CD4-positive, alpha-beta T cell treated with Interleukin-6 at 100 ng/mL for 8 hours (primary cell): ENCODE measurements around the gene ZNF77.
"Not testable (repeated sequence)": the region's sequence is repeated elsewhere in the genome, so short reads cannot be mapped to it uniquely, and the experiment has no call there.

Experiments
- DNase-seq: peaks from one replicate; pipeline ENCODE4 v3.0.0-alpha.2; 2020; ENCODE audit warnings: mixed read lengths, low spot score

ZNF77 gene

DNA sequence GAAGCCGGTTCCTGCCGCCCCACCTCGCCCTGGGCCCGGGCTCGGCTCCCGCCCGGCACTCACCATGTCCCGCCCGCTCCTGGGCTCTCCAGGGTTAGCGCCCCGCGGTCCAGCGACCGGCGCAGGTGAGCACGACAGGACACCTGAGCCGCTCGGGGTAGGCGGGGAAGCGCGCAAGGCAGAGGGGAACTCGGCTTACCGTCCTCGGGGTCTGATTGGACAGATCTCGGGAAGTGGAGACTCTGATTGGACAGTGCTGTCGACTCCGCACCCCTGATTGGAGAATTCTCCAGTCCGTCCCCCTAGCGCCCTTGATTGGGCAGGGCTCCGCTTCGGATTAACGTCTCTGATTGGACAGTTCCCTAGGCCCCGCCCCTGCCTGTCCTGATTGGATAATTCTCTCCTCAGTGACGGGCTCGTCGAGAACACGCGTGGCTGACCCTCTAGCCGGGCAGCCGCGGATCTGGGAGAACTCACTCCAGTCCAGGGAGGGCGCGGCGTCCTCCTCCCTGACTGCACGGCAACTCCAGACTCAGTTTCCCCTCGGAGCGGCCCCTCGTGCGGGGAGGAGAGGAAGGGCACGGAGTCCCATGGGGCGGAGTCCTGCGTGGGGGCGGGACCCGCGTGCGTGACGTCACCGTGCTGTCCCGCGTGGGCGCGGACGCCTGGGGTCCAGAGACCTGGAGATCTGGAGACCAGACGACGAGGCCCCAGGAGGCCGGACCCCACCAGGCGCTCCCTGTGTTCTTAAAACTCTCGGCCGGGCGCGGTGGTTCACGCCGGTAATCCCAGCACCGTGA lies at the start of gene ZNF77:
Gene ZNF77 (minus strand): TSS at position 197 of the 800 bp plus-strand sequence. CDS start 131 bp downstream, at position 66.
- peak; percentile 99 for DNase-seq

DNA sequence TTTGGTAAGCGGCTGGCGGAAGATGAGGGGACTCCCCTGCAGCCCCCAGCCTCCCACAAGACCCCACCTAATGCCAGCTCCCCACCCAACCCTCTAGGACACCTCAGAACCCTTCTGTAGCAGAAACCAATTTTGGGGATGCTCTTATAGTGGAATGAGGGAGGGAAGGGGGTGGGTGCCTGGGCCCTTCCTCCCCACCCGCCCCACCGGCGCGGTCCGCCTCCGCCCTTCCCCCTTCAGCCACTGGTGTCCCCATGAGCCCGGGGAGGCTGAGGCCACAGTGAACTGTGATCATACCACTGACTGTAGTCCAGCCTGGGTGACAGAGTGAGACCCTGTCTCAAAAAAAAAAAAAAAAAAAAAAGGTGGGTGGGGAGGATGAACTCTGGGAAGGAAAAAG lies 48.8 kb upstream of the ZNF77 start:
- DNase-seq = no peak

DNA sequence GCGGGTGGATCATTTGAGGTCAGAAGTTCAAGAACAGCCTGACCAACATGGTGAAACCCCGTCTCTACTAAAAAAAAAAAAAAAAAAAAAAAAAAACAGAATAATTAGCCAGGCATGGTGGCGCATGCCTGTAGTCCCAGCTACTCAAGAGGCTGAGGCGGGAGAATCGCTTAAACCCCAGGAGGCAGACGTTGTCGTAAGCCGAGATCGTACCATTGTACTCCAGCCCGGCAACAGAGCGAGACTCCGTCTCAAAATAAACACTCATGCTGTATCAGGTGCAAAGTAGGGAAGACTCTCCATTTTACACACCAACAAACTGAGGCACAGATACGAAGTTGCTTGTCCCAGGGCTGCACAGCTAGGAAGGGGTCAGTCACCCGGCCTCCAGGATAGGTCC lies 48.2 kb upstream of the ZNF77 start:
- no peak for DNase-seq

DNA sequence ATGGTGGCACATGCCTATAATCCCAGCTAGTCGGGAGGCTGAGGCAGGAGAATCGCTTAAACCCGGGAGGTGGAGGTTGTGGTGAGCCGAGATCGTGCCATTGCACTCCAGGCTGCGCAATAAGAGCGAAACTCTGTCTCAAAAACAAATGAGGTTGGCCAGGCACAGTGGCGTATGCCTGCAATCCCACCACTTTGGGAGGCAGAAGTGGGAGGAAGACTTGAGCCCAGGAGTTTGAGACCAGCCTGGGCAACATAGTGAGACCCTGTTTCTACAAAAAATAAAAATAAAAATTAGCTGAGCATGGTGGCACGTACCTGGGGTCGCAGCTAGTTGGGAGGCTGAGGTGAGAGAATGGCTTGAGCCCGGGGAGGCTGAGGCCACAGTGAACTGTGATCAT lies 47.6 kb upstream of the ZNF77 start:
- DNase-seq = not testable (repeated sequence)

DNA sequence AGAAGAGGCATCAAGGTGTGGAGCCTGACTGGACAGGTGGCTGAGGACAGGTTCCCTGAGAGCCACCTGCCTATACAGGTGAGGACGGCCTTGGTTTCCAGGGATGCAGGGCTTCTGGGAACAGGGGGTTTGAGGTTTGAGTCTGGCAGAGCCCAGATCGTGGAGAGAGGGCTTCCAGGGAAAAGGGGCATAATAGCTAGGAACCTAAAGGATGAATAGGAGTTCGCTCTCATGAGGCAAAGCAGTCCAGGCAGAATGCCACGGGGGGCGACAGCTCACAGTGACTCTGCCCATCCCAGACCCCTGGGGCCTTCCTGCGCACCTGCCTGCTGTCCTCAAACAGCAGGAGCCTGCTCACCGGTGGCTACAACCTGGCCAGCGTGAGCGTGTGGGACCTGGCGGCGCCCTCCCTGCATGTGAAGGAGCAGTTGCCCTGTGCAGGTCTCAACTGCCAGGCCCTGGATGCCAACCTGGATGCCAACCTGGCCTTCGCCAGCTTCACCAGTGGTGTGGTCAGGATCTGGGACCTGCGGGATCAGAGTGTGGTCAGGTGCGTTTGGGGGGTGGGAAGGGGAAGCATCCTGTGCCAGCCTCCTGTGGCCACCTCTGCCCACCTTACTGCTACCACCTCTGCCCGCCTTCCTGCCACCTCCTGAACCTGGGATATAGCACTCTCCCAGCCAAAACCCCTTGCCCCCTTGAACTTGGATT lies 44.6 kb upstream of the ZNF77 start:
- DNase-seq = no peak

DNA sequence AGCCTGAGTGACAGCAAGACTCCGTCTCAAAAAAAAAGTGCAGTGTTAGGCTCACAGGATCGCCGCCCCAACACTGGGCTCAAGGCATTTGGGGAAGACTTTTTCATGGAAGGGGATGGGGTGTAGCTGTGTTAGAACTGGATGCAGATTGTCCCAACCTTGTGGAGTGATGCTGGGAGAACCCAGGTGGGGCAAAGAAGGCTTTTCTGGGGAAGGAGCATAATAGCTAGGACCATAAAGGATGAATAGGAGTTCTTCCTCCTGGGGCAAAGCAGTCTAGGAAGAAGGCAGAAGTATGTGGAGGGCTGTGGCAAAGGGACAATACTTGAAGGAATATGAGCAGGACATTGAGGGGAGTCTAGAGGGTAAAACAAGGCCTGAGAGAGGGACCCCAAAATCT lies 43.8 kb upstream of the ZNF77 start:
- no peak for DNase-seq

DNA sequence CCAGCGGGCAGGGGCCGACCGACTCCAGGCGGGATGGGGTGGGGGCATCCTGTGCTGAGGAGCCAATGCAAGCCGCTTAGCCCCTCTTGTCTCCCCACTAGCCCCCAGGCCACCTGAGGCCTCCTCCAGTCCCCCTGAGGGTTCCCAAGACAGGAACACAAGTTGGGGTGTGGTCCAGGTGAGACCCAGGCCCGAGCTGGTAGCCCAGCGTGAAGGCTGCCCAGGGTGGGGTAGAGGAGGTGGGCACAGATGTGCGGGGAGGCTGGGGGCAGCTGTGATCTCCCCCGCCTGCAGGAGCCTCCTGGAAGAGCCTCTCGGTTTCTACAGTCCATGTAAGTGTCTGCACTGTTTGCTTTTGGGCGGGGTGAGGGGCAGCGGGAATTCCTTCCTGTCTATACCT lies 43.0 kb upstream of the ZNF77 start:
- no peak for DNase-seq

DNA sequence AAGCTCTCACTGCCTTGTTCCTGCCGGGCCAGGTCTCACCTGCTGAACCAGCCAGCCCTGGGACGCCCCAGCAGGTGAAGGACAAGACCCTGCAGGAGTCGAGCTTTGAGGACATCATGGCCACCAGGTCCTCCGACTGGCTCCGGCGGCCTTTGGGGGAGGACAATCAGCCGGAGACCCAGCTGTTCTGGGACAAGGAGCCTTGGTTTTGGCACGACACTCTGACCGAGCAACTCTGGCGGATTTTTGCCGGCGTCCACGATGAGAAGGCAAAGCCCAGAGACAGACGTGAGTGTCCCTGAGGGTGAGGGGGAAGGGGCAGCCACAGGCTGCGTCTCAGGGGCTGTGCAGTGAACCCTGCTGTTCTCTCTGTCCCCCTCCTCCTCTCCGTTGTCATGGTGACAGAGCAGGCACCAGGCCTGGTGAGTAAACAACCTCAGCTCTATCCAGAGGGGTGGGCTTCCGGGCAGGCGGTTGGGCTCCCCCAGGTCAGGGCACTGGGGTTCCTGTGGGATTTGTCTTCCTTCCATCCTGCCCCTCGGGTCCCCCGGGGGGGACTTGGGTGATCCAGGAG lies 42.3 kb upstream of the ZNF77 start:
- DNase-seq = no peak

DNA sequence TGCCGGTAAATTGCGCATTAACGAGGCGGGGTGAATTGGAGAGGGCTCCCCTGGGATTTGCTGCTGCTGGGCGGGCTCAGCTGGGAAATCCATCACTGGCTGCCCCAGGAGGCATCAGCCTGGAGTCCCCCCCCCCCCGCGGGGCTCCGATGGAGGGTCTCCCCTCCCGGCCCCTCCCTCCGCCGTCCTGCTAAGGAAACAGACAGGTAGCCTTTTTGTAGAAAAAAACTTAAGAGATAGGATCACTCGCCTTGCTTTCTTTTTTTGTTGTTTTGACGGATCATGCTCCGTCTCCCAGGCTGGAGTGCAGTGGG lies 39.4 kb upstream of the ZNF77 start:
- DNase-seq = no peak

DNA sequence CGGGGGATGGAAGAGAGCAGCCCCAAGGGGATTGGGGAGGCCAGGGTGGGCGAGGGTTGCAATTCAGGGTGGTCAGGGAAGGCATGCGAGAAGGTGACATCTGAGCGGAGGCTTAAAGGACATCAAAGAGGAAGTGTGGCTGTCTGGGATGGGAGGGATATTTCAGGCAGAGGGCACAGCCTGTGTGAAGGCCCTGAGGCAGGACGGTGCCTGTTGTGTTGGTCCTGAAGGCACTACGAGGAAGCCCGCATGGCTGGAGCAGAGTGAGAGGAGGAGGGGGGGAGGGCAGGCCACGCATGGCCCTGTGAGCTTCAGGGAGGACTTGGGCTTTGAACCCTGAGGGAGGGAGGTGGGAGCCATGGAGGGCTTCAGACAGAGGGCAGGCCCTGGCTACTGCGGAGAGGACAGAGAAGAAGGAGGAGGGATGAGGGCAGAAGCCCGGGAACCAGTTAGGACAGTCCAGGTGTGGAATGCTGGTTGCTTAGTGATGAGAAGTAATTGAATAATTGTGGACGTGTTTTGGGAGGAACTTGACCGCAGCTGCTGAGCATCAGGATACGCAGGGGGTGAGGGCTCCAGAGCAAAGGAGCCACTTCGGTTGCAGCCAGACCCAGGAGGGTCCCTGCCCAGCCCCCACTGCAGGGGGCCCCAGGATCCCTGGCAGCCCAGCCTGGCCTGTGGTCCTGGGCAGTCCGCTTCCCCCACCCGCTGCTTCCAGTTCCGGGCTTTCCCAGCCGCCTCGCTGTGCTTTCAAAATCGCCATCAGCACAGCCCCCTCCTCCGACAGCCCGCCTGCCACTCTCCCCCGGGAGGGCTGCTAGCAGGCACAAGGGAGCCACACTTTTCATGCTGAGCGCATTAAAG lies 38.8 kb upstream of the ZNF77 start:
- DNase-seq = no peak

DNA sequence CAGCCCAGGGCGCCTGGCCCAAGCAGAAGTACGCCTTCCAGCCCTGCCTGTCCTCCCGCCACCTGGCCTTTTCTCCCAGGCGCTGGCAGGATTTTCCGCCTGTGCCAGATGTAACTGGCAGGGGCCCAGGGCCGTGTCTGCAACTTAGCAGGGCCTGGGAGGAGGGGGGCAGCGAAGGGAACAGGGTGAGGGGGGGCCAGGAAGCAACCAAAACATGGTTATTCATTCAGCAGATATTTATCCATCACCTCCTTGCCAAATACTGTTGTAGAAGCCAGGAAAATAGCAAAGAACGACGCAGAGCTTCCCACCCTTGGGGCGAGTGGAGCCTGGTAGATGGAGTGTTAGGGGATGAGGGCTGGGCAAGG lies 38.2 kb upstream of the ZNF77 start:
- no peak for DNase-seq

DNA sequence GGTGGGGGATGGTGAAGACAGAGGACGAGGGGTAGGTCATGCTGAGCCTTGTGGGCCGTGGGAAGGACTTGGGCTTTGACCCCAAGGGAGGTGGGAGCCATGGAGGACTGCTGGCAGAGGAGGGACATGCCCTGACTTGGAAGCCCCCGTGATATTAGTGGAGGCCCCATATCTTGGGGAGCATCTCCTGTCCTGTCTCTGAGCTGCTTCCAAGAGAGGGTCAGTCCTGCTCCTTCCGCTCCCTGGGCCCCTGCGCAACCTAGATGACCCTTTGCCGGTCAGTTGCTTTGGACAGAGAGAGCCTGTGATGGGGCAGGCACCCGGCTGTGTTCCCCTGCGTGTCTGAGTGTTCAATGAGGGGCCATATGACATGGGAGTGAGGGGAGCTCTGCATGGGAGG lies 37.8 kb upstream of the ZNF77 start:
- no peak for DNase-seq

DNA sequence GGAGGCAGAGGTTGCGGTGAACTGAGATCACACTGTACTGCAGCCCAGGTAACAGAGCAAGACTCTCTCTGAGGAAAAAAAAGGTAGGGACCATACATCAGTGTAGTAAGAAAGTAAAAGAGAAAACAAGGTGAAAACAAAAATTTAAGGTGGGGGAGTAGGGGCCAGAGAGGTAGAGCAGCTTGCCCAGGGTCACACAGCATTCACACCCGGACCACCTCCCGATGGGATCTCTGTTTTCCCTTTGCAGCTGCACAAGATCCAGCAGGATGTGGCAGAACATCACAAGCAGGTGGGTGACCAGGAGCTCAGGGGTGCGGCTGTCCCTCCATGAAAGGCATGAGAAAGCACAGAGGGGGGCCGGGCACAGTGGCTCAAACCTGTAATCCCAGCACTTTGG lies 37.1 kb upstream of the ZNF77 start:
- no peak for DNase-seq

DNA sequence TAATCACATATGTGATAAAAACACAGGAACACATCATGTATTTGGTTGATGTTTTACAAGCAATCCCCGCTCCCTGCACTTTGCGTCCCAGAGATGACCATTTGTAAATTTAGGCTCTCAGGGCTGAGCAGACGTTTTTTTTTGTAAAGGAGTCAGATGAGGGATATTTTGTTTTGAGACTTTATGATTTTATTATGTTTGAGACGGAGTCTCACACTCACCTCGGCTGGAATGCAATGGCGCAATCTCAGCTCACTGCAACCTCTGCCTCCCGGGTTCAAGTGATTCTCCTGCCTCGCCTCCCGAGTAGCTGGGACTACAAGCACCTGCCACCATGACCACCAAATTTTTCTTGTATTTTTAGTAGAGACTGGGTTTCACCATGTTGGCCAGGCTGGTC lies 34.0 kb upstream of the ZNF77 start:
- DNase-seq = no peak

DNA sequence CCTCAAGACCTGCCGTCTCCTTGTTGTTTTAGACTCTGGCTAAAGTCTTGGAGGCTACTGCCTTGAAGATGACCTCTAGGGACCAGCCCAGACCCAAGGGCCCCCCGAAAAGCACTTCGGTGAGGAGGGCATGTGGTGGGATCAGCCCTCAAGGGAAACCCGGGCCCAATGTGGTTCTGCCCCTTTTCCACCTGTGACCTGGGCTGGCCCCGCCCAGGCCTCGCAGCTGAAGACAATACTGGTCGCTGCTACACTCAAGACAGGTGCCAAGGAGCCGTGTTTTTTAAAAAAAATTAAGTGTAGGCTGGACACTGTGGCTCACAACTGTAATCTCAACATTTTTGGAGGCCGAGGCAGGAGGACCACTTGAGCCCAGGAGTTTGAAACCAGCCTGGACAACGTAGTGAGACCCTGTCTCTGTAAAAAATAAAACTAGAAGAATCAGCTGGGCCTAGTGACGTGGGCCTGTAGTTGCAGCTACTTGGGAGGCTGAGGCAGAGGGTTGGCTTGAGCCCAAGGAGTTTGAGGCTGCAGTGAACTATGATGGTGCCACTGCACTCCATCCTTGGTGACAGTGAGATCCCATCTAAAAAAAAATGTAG lies 33.5 kb upstream of the ZNF77 start:
- no peak for DNase-seq

DNA sequence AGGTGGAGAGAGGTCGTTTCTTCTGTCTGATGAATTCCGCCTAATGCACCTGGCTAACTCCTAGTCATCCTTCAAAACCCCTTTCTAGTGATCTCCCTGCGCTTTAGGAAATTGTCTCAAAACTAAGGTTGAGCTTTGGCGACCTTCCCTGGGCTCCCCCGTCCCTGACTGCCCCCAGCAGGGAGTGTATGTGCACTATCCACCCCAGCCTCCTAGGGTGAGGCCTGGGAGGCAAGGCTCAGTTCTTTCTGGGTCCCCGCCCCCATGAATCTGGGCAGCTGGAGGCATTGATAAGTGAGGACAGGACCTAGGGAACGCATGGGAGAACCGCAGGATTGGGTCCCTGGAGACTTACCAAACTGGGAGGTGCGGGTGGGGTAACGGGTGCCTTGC lies 33.0 kb upstream of the ZNF77 start:
- DNase-seq = no peak

DNA sequence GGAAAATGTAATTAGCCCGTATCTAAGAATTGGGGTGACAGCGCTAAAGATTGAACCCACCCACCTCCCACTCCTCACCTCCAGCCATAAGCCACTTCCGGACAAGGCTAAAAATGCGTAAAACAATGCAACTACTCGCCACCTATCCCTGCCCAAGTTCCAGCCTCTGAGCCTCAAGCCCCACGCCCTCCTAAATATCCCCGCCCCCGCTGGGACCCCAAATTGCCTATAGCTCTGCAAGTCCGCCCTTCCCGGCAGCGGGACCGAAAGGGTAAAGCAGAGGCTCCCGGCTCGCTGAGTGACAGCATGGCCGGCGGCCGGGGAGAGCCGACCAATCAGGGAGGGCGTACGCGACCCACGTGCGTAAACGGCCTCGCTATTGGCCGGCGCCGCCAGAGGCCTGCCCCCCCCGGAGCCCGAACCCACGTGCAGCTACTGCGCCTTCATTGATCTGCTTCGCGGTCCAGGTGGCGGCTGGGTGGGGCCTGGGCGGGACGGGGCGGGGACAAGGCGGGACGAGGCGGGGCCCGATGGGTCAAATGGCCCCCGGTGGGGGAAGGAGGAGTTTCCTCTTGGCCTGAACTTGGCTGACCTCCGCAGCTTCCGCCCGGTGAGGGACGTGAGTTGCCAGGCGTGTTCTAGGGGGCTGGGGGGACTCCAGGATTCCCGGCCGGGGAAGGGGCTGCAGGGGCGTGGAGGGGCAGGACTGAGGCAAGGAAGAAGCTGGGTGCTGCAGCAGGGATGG lies 32.4 kb upstream of the ZNF77 start, which contains the start of gene TLE6:
Gene TLE6 (plus strand): TSS at position 564 of the 745 bp plus-strand sequence. CDS start 670 bp downstream, outside the sequence.
- peak; percentile 95 for DNase-seq

DNA sequence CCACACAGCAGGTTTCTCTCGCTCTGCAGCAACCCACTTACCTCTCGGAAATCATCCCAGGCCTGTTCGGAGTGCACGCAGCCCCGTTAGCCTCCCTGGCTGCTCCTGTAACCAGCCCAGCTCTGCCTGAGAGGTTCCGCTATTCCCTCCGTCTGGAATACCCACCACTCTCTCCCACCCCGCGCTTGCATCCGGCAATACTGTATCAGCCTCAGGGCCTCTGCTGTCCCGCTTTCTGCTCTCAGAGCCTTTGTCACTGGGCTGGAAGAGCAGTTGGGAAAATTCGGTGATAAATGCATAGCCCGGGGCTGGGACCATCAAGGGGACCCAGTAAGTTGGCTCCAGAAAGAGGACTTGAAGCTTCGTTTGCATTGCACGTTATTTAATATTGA lies 31.8 kb upstream of the ZNF77 start:
- DNase-seq = no peak

DNA sequence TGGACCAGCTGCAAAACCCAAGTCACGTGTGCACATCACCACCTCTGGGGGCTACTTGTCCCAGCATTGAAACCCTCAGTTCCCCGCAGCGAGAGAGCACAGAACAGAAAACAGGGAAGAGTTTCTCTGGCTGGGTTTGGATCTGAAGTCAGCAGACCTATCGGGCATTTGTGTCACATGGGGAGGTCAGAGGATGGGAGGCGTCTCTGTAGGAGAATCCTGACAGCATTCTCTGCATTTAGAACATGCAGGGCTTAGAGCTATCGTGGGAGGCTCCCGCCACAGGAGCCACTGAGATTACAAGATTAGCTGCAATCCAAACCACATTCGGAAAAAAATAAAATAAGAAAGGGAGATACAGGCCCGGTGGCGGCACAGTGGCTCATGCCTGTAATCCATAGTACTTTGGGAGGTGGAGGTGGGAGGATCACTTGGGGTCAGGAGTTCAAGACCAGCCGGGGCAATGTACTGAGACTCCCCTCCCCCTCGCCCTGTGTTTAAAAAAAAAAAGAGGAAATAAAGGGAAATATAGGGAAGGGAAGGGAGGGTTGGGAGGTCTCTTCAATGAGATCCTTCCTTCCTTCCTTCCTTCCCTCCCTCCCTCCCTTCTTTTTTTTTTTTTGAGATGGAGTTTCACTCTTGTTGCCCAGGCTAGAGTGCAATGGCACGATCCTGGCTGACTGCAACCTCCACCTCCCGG lies 29.7 kb upstream of the ZNF77 start:
- DNase-seq = no peak

DNA sequence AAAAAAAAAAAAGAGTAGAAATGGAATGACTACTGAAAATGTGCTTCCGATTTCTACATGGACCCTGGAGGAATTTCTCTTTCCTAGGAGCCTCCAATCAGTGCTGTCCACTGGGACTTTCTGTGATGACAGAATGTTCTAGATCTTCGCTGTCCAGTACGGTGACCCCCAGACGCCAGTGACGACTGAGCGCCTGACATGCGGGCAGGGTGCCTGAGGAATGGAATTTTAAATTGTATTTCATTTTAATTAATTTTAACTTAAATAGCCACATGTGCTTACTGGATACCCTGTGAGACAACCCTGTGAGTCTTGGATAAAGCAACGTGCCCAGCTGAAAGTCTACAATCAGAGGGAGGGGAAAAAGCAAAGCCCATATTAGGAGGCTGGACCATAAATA lies 28.5 kb upstream of the ZNF77 start:
- no peak for DNase-seq
